Liver (tissue), 3 donors: ENCODE measurements around the gene HS6ST3.

Experiments
- CTCF ChIP-seq: fragments of 150-350 bp; IDR thresholded peaks from 2 replicates; pipeline ENCODE4 v1.5.1; 2017; ENCODE audit warnings: improper control_type of control experiment, low read depth, low read length; ENCODE audit not compliant: missing input control
- SP1 ChIP-seq: IDR thresholded peaks from 2 replicates; pipeline ENCODE4 v1.6.1; 2018; ENCODE audit warnings: antibody characterized with exemption, mild to moderate bottlenecking
- donor health status: healthy.
- donor health status: healthy.

- no peak for TF ChIP-seq CTCF
- no peak for TF ChIP-seq SP1
Measured at GRCh38 chr13:96238861-96239260, 149.0 kb downstream of the HS6ST3 start.
